Measurements from ENCODE around the gene DPP6. TPM values are rescaled to one million over a fixed set of nuclear protein-coding genes. Genes with fewer than 3 reads are reported as not detected.

The DPP6 gene
- polyA plus RNA-seq, 1 of the 3 experiments (the other 2 are of a cell fraction): not detected

GRCh38 chr7:154195266-154195665 is 143.1 kb downstream of the DPP6 start:
- no peaks in the 10 kb centered on the region for H3K9me2 ChIP-seq
- TF ChIP-seq FOXM1 (IDR thresholded peaks at IDR 0.05; ENCODE audit: low read depth): no peak
- TF ChIP-seq MAX (IDR thresholded peaks at IDR 0.05; ENCODE audit: low read depth): no peak
- TF ChIP-seq REST (IDR thresholded peaks at IDR 0.05; ENCODE audit: low read depth, low read length): no peak
- no peak for TF ChIP-seq RAD21 (IDR thresholded peaks at IDR 0.05; ENCODE audit: low read length)
- TF ChIP-seq EP300 (IDR thresholded peaks at IDR 0.05; ENCODE audit: borderline replicate concordance in 1 of 2, low read depth in 1 of 2, low read length in 1 of 2): no peak
- TF ChIP-seq USF1 (IDR thresholded peaks at IDR 0.05; ENCODE audit: borderline replicate concordance, low read depth): no peak
- no peak for TF ChIP-seq PBX3 (IDR thresholded peaks at IDR 0.05)
- no peak for TF ChIP-seq FOSL2 (IDR thresholded peaks at IDR 0.05; ENCODE audit: borderline replicate concordance, low read depth)
- TF ChIP-seq MXI1 (IDR thresholded peaks at IDR 0.05; ENCODE audit: low read depth, low read length): no peak
- no peak for TF ChIP-seq GABPA (IDR thresholded peaks at IDR 0.05; ENCODE audit: low read depth)
- H2AFZ ChIP-seq (ENCODE audit: low read depth): no peak overlapping the region
- no peaks in the 10 kb centered on the region for H3K9me3 ChIP-seq
- no peaks in the 10 kb centered on the region for H3K36me3 ChIP-seq (replicated peaks in 1 of 2; ENCODE audit: control insufficient read depth in 1 of 2, insufficient read depth in 2 of 2, low read length in 1 of 2)
- no peaks in the 10 kb centered on the region for H4K20me1 ChIP-seq (ENCODE audit: insufficient read depth)
- no peak overlapping the region for H3K4me3 ChIP-seq (ENCODE audit: low read depth in 2 of 2, low read length in 1 of 2)
- DNase-seq: no peak
- H3K4me2 ChIP-seq: no peak overlapping the region
- ChIA-PET POLR2A (no interaction called here), CTCF (no interaction called here)
- no peak overlapping the region for H3K9ac ChIP-seq
- H3F3A ChIP-seq (replicated peaks; ENCODE audit: insufficient read depth): no peaks in the 10 kb centered on the region
- H3K27me3 ChIP-seq (ENCODE audit: insufficient read depth): no peaks in the 10 kb centered on the region
- no peaks in the 10 kb centered on the region; a peak in 1 of 4 replicates for H3K4me1 ChIP-seq (ENCODE audit: control insufficient read depth in 1 of 2, insufficient read depth in 2 of 2, low read depth in 1 of 2, low read length in 1 of 2)
- WGBS (ENCODE audit: low lambda C conversion rate): 58% methylated on average over 7 of the region's 7 CpGs
- no peaks in the 10 kb centered on the region for H3K79me2 ChIP-seq (ENCODE audit: insufficient read depth)
- no peak overlapping the region for H3K27ac ChIP-seq (ENCODE audit: low read depth in 2 of 2, low read length in 1 of 2)

GRCh38 chr7:154198481-154198880 is 146.3 kb downstream of the DPP6 start:
- H3K4me3 ChIP-seq (ENCODE audit: low read depth in 2 of 2, low read length in 1 of 2): no peak overlapping the region
- no peaks in the 10 kb centered on the region for H3K79me2 ChIP-seq (ENCODE audit: insufficient read depth)
- H3K9me3 ChIP-seq: no peaks in the 10 kb centered on the region
- POLR2A ChIA-PET: no interaction called here
- DNase-seq: no peak
- H3K4me2 ChIP-seq: no peak overlapping the region
- H3K27ac ChIP-seq (ENCODE audit: low read depth in 2 of 2, low read length in 1 of 2): no peak overlapping the region
- no peak for TF ChIP-seq USF1 (IDR thresholded peaks at IDR 0.05; ENCODE audit: borderline replicate concordance, low read depth)
- no peak for TF ChIP-seq TEAD4 (IDR thresholded peaks at IDR 0.05; ENCODE audit: borderline replicate concordance, insufficient read depth)
- TF ChIP-seq EP300 (IDR thresholded peaks at IDR 0.05; ENCODE audit: borderline replicate concordance in 1 of 2, low read depth in 1 of 2, low read length in 1 of 2): no peak
- TF ChIP-seq FOXM1 (IDR thresholded peaks at IDR 0.05; ENCODE audit: low read depth): no peak
- TF ChIP-seq YY1 (IDR thresholded peaks at IDR 0.05; ENCODE audit: low read depth): no peak
- no peak for TF ChIP-seq FOXJ3 (CRISPR knock-in tag; IDR thresholded peaks at IDR 0.05)
- no peak for TF ChIP-seq NRF1 (IDR thresholded peaks at IDR 0.05; ENCODE audit: low read depth, low read length)
- TF ChIP-seq GATA2 (CRISPR knock-in tag; IDR thresholded peaks at IDR 0.05): no peak
- TF ChIP-seq SMC3 (IDR thresholded peaks at IDR 0.05; ENCODE audit: low read depth, low read length): no peak
- no peak for TF ChIP-seq JUND (IDR thresholded peaks at IDR 0.05)
- TF ChIP-seq ELF1 (IDR thresholded peaks at IDR 0.05): no peak
- no peak for TF ChIP-seq TAF1 (IDR thresholded peaks at IDR 0.05; ENCODE audit: borderline replicate concordance, low read depth, low read length)
- no peak for TF ChIP-seq RCOR1 (IDR thresholded peaks at IDR 0.05; ENCODE audit: low read length)
- no peak overlapping the region for H2AFZ ChIP-seq (ENCODE audit: low read depth)
- 27% methylated on average over 6 of the region's 6 CpGs for WGBS (ENCODE audit: low lambda C conversion rate)
- no peaks in the 10 kb centered on the region; a peak in 1 of 4 replicates for H3K4me1 ChIP-seq (ENCODE audit: control insufficient read depth in 1 of 2, insufficient read depth in 2 of 2, low read depth in 1 of 2, low read length in 1 of 2)
- no peaks in the 10 kb centered on the region for H4K20me1 ChIP-seq (ENCODE audit: insufficient read depth)
- no peaks in the 10 kb centered on the region for H3K36me3 ChIP-seq (replicated peaks in 1 of 2; ENCODE audit: control insufficient read depth in 1 of 2, insufficient read depth in 2 of 2, low read length in 1 of 2)
- H3K9ac ChIP-seq: no peak overlapping the region
- CTCF ChIA-PET: no interaction called here
- H3K9me2 ChIP-seq: no peaks in the 10 kb centered on the region
- H3K27me3 ChIP-seq (ENCODE audit: insufficient read depth): no peaks in the 10 kb centered on the region
- no peaks in the 10 kb centered on the region for H3F3A ChIP-seq (replicated peaks; ENCODE audit: insufficient read depth)
